ENCODE results near the gene SH3GLB2.
"Not testable (repeated sequence)": the region's sequence is repeated elsewhere in the genome, so short reads cannot be mapped to it uniquely, and the experiment has no call there.

Gene SH3GLB2

DNA sequence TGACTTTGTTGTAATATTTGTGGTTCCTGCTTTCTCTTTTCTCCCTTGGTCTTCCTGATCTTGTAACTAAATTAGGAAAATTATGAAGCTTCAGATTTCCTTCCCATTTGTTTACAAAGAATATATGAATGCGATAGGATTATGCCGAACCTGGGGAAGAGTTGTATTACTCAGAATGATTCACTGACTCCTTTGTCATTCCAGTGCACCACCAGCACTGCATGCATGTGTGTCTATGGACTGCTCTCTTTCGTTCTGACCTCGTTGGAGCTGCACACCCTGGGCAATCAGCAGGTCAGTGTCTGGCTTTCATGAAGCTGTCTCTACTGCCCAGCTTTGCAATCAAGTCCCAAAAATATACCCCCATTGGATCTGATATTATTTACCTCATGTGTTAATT is 55.2 kb downstream of the SH3GLB2 start:
- Histone ChIP-seq H2AFZ (ENCODE audit: low read length) (no peak overlapping the region), H3K9me3 (ENCODE audit: low read length) (no peaks in the 10 kb centered on the region), H3K4me2 (ENCODE audit: low read length) (no peak overlapping the region), H3K79me2 (ENCODE audit: insufficient read depth, low read length) (no peaks in the 10 kb centered on the region), H3K9me2 (ENCODE audit: low read depth, low read length) (no peaks in the 10 kb centered on the region), H3K36me3 (ENCODE audit: insufficient read depth, low read length) (peaks cover 97% of the 10 kb centered on the region), H3K27me3 (ENCODE audit: insufficient read depth, low read length) (no peaks in the 10 kb centered on the region), H3K9ac (ENCODE audit: low read length) (no peak overlapping the region), H3K4me3 (ENCODE audit: low read depth, low read length, poor library complexity, severe bottlenecking) (no peak overlapping the region), H4K20me1 (ENCODE audit: insufficient read depth, low read length) (no peaks in the 10 kb centered on the region), H3F3A (ENCODE audit: insufficient read depth, low read length) (no peaks in the 10 kb centered on the region), H3K4me1 (ENCODE audit: insufficient read depth, low read length, severe bottlenecking) (no peaks in the 10 kb centered on the region), H3K27ac (ENCODE audit: low read depth, low read length, poor library complexity, severe bottlenecking) (no peak overlapping the region)
- TF ChIP-seq, protein P1, sequence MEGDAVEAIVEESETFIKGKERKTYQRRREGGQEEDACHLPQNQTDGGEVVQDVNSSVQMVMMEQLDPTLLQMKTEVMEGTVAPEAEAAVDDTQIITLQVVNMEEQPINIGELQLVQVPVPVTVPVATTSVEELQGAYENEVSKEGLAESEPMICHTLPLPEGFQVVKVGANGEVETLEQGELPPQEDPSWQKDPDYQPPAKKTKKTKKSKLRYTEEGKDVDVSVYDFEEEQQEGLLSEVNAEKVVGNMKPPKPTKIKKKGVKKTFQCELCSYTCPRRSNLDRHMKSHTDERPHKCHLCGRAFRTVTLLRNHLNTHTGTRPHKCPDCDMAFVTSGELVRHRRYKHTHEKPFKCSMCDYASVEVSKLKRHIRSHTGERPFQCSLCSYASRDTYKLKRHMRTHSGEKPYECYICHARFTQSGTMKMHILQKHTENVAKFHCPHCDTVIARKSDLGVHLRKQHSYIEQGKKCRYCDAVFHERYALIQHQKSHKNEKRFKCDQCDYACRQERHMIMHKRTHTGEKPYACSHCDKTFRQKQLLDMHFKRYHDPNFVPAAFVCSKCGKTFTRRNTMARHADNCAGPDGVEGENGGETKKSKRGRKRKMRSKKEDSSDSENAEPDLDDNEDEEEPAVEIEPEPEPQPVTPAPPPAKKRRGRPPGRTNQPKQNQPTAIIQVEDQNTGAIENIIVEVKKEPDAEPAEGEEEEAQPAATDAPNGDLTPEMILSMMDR (IDR thresholded peaks at IDR 0.05; ENCODE audit: low read length) = no peak
- TF ChIP-seq EZH2 (IDR thresholded peaks at IDR 0.05; ENCODE audit: borderline replicate concordance, low read length) = no peak

- no peaks in the 10 kb centered on the region for H3K79me2 ChIP-seq (ENCODE audit: insufficient read depth, low read length)
- no peaks in the 10 kb centered on the region for H3K9me2 ChIP-seq (ENCODE audit: low read depth, low read length)
- no peak overlapping the region for H2AFZ ChIP-seq (ENCODE audit: low read length)
- no peaks in the 10 kb centered on the region for H3K9me3 ChIP-seq (ENCODE audit: low read length)
- H3K36me3 ChIP-seq (ENCODE audit: insufficient read depth, low read length) = peaks cover 89% of the 10 kb centered on the region
- no peaks in the 10 kb centered on the region for H3K4me1 ChIP-seq (ENCODE audit: insufficient read depth, low read length, severe bottlenecking)
- H3F3A ChIP-seq (ENCODE audit: insufficient read depth, low read length) = no peaks in the 10 kb centered on the region
- no peak overlapping the region for H3K4me3 ChIP-seq (ENCODE audit: low read depth, low read length, poor library complexity, severe bottlenecking)
- no peak overlapping the region for H3K9ac ChIP-seq (ENCODE audit: low read length)
- no peak overlapping the region for H3K27ac ChIP-seq (ENCODE audit: low read depth, low read length, poor library complexity, severe bottlenecking)
- H3K4me2 ChIP-seq (ENCODE audit: low read length) = no peak overlapping the region
- TF ChIP-seq, protein P1 (IDR thresholded peaks at IDR 0.05; ENCODE audit: low read length) = no peak
- TF ChIP-seq EZH2 (IDR thresholded peaks at IDR 0.05; ENCODE audit: borderline replicate concordance, low read length) = no peak
- H3K27me3 ChIP-seq (ENCODE audit: insufficient read depth, low read length) = no peaks in the 10 kb centered on the region
- no peaks in the 10 kb centered on the region for H4K20me1 ChIP-seq (ENCODE audit: insufficient read depth, low read length)
These were observed 58.6 kb downstream of the SH3GLB2 start for GRCh38 chr9:128969491-128969890.

GRCh38 chr9:128961403-128961802 is 66.7 kb downstream of the SH3GLB2 start:
- not testable (repeated sequence) for H3K9ac ChIP-seq (ENCODE audit: low read length); H3K9me3 ChIP-seq (ENCODE audit: low read length)
- peaks cover 85% of the 10 kb centered on the region for H3K36me3 ChIP-seq (ENCODE audit: insufficient read depth, low read length)

More at GRCh38 chr9:128961403-128961802, 66.7 kb downstream of the SH3GLB2 start:
- H3K4me1 ChIP-seq (ENCODE audit: insufficient read depth, low read length, severe bottlenecking); H3K79me2 ChIP-seq (ENCODE audit: insufficient read depth, low read length); H3K4me3 ChIP-seq (ENCODE audit: low read depth, low read length, poor library complexity, severe bottlenecking); H3F3A ChIP-seq (ENCODE audit: insufficient read depth, low read length); H3K9me2 ChIP-seq (ENCODE audit: low read depth, low read length); H3K27ac ChIP-seq (ENCODE audit: low read depth, low read length, poor library complexity, severe bottlenecking); H2AFZ ChIP-seq (ENCODE audit: low read length); H3K27me3 ChIP-seq (ENCODE audit: insufficient read depth, low read length); H4K20me1 ChIP-seq (ENCODE audit: insufficient read depth, low read length); H3K4me2 ChIP-seq (ENCODE audit: low read length): not testable (repeated sequence)

Measured in OCI-LY1 (cell line).